NCI-H2107 treated with DMSO at 0.1 percent for 48 hours (cell line): ENCODE measurements around the gene GABRB1.

Experiments used
- DNase-seq: peaks from one replicate; lab custom pipeline; 2025; ENCODE audit not compliant: unreplicated experiment; lab: John Stamatoyannopoulos, UW

Gene GABRB1

GRCh38 chr4:47207555-47207954, 176.2 kb downstream of the GABRB1 start:
- DNase-seq: no peak

- DNase-seq: no peak
Measured at GRCh38 chr4:47209833-47210232, 178.5 kb downstream of the GABRB1 start.

- DNase-seq: no peak
Measured at GRCh38 chr4:47210828-47211227, 179.5 kb downstream of the GABRB1 start.

- no peak for DNase-seq
Measured at GRCh38 chr4:47213106-47213505, 181.7 kb downstream of the GABRB1 start.

- no peak for DNase-seq
Measured at GRCh38 chr4:47213539-47213938, 182.2 kb downstream of the GABRB1 start.

- DNase-seq: no peak
Measured at GRCh38 chr4:47213971-47214370, 182.6 kb downstream of the GABRB1 start.

- DNase-seq: no peak
Measured at GRCh38 chr4:47215759-47216158, 184.4 kb downstream of the GABRB1 start.

- DNase-seq: no peak
Measured at GRCh38 chr4:47217291-47217690, 185.9 kb downstream of the GABRB1 start.

- no peak for DNase-seq
Measured at GRCh38 chr4:47217884-47218283, 186.5 kb downstream of the GABRB1 start.

GRCh38 chr4:47218631-47219030, 187.3 kb downstream of the GABRB1 start:
- DNase-seq: no peak

- no peak for DNase-seq
Measured at GRCh38 chr4:47219586-47219985, 188.2 kb downstream of the GABRB1 start.

GRCh38 chr4:47221721-47222120, 190.4 kb downstream of the GABRB1 start:
- no peak for DNase-seq

GRCh38 chr4:47222276-47222675, 190.9 kb downstream of the GABRB1 start:
- DNase-seq: no peak

- DNase-seq: no peak
Measured at GRCh38 chr4:47224361-47224760, 193.0 kb downstream of the GABRB1 start.

- no peak for DNase-seq
Measured at GRCh38 chr4:47235721-47236120, 204.4 kb downstream of the GABRB1 start.

- no peak for DNase-seq
Measured at GRCh38 chr4:47238667-47239066, 207.3 kb downstream of the GABRB1 start.

GRCh38 chr4:47239649-47240048, 208.3 kb downstream of the GABRB1 start:
- no peak for DNase-seq

GRCh38 chr4:47251348-47252135, 220.2 kb downstream of the GABRB1 start:
- no peak for DNase-seq

- DNase-seq: no peak
Measured at GRCh38 chr4:47263721-47264120, 232.4 kb downstream of the GABRB1 start.

- no peak for DNase-seq
Measured at GRCh38 chr4:47270201-47270888, 239.0 kb downstream of the GABRB1 start.

GRCh38 chr4:47271291-47271690, 239.9 kb downstream of the GABRB1 start:
- no peak for DNase-seq

GRCh38 chr4:47274901-47275300, 243.5 kb downstream of the GABRB1 start:
- DNase-seq: no peak

- no peak for DNase-seq
Measured at GRCh38 chr4:47275595-47275994, 244.2 kb downstream of the GABRB1 start.
